ENCODE results near the gene NDUFA12. TPM values are rescaled to one million over a fixed set of nuclear protein-coding genes. Genes with fewer than 3 reads are reported as not detected.
A peak's percentile ranks its signal among the peaks of the same experiment; 100 is the strongest.

NDUFA12 gene
- total and polyA plus RNA-seq, 9 of the 15 experiments (the other 6 are each of a cell fraction or from before 2014, with no cell fraction given), result 115 to 986 (median 283) TPM

GRCh38 chr12:94954029-94954685 lies 49.3 kb downstream of the NDUFA12 start (continued):
- TF ChIP-seq NKRF (IDR thresholded peaks at IDR 0.05; ENCODE audit: borderline replicate concordance), result no peak
- TF ChIP-seq EGR1 (conservative IDR thresholded peaks at IDR 0.05), result no peak
- TF ChIP-seq BRF2 (IDR thresholded peaks at IDR 0.05; ENCODE audit: borderline replicate concordance, insufficient read depth, insufficient read length), result no peak
- 0 out of 2 replicates have a peak, but pooled peaks have one; percentile 33 for TF ChIP-seq MYC (IDR thresholded peaks at IDR 0.05; ENCODE audit: low read depth, low read length)
- TF ChIP-seq MYC (CRISPR knock-in tag; IDR thresholded peaks at IDR 0.05; ENCODE audit: borderline replicate concordance, low read depth), result no peak
- no peak for TF ChIP-seq ARID3B (CRISPR knock-in tag; IDR thresholded peaks at IDR 0.05; ENCODE audit: borderline replicate concordance)
- no peak for TF ChIP-seq CHCHD3 (CRISPR knock-in tag; IDR thresholded peaks at IDR 0.05)
- TF ChIP-seq NR1H2 (CRISPR knock-in tag; IDR thresholded peaks at IDR 0.05), result no peak
- TF ChIP-seq ZZZ3 (IDR thresholded peaks at IDR 0.05), result no peak
- TF ChIP-seq TRIM24 (IDR thresholded peaks at IDR 0.05), result peak; percentile 50 to 77; a peak in 3 of 4 replicates
- TF ChIP-seq ZNF655 (CRISPR knock-in tag; IDR thresholded peaks at IDR 0.05), result no peak
- TF ChIP-seq ARID1B (IDR thresholded peaks at IDR 0.05), result peak; percentile 93
- no peak for TF ChIP-seq GTF2F1 (IDR thresholded peaks at IDR 0.05; ENCODE audit: low read depth, low read length)
- peak; percentile 54; the same call in 1 of the 2 replicates for TF ChIP-seq FOXM1 (IDR thresholded peaks at IDR 0.05; ENCODE audit: low read depth)
- no peak for TF ChIP-seq FOXM1 (CRISPR knock-in tag; IDR thresholded peaks at IDR 0.05; ENCODE audit: low read depth)
- peak; percentile 61; the same call in 1 of the 2 replicates for TF ChIP-seq STAT5A (IDR thresholded peaks at IDR 0.05; ENCODE audit: borderline replicate concordance, low read length)
- no peak for TF ChIP-seq AFF4 (CRISPR knock-in tag; IDR thresholded peaks at IDR 0.05)
